Thoracic aorta (tissue), 2 donors: ENCODE measurements around the gene SRSF10. TPM values are rescaled to one million over a fixed set of nuclear protein-coding genes. Genes with fewer than 3 reads are reported as not detected.
A peak's percentile ranks its signal among the peaks of the same experiment; 100 is the strongest.

ENCODE experiments used
- ATAC-seq: fragments of 150-250 bp; one replicate; pipeline ENCODE4 v1.8.0; 2017; ENCODE audit warnings: low read depth; ENCODE audit not compliant: insufficient number of reproducible peaks, low FRiP score
- DNase-seq: peaks from one replicate; pipeline ENCODE4 v3.0.0-alpha.2; 2020; ENCODE audit warnings: low spot score
- H3K27ac ChIP-seq, 2 donors: fragments of 200-600 bp; sonication (generic); 1 replicate in 1 of 2; 2 replicates in 1 of 2; pipeline ENCODE4 v1.5.1; 2016; ENCODE audit warnings: mild to moderate bottlenecking in 2 of 2, moderate library complexity in 2 of 2
- H3K27me3 ChIP-seq: fragments of 200-600 bp; sonication (generic); replicated peaks from 2 replicates; pipeline ENCODE4 v1.6.0; 2016; ENCODE audit warnings: mild to moderate bottlenecking; ENCODE audit not compliant: insufficient read depth
- H3K36me3 ChIP-seq: fragments of 200-600 bp; sonication (generic); one replicate; pipeline ENCODE4 v1.5.1; 2016
- H3K4me1 ChIP-seq, 2 donors: fragments of 200-600 bp; sonication (generic); 1 replicate in 1 of 2; 2 replicates in 1 of 2; pipeline versions ENCODE4 v1.5.1 to v1.6.0; 2016; ENCODE audit warnings: low read depth in 2 of 2, mild to moderate bottlenecking in 1 of 2; ENCODE audit not compliant: control insufficient read depth in 1 of 2
- H3K4me3 ChIP-seq: fragments of 200-600 bp; sonication (generic); 2 replicates; pipeline ENCODE4 v1.5.1; 2016; ENCODE audit warnings: mild to moderate bottlenecking
- H3K9me3 ChIP-seq: fragments of 200-600 bp; sonication (generic); 2 replicates; pipeline ENCODE4 v1.5.1; 2016
- total RNA-seq, 2 donors: library from RNA; depleted of rRNA; stranded (reverse); fragments of >200 nt; gene quantifications; one replicate each; pipeline versions ENCODE4 v1.1.0 to v1.2.3, GENCODE V29; 2016
- TF ChIP-seq, protein P1 (sequence below): fragments of 200-600 bp; sonication (generic); IDR thresholded peaks from one replicate; pipeline ENCODE4 v1.5.1; 2019; ENCODE audit warnings: antibody characterized with exemption

Gene SRSF10
- total RNA-seq, 2 donors from 2014 or later: 73.9 to 126 TPM

- no peak for ATAC-seq
- TF ChIP-seq, protein P1, sequence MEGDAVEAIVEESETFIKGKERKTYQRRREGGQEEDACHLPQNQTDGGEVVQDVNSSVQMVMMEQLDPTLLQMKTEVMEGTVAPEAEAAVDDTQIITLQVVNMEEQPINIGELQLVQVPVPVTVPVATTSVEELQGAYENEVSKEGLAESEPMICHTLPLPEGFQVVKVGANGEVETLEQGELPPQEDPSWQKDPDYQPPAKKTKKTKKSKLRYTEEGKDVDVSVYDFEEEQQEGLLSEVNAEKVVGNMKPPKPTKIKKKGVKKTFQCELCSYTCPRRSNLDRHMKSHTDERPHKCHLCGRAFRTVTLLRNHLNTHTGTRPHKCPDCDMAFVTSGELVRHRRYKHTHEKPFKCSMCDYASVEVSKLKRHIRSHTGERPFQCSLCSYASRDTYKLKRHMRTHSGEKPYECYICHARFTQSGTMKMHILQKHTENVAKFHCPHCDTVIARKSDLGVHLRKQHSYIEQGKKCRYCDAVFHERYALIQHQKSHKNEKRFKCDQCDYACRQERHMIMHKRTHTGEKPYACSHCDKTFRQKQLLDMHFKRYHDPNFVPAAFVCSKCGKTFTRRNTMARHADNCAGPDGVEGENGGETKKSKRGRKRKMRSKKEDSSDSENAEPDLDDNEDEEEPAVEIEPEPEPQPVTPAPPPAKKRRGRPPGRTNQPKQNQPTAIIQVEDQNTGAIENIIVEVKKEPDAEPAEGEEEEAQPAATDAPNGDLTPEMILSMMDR: no peak
- H3K36me3 ChIP-seq: no peaks in the 10 kb centered on the region
- DNase-seq: no peak
- H3K9me3 ChIP-seq: no peaks in the 10 kb centered on the region
- peaks cover 15 to 36% of the 10 kb centered on the region in 2 donors for H3K4me1 ChIP-seq
- peak overlapping the region; percentile 45 for H3K27ac ChIP-seq
- no peak overlapping the region for H3K4me3 ChIP-seq
- no peaks in the 10 kb centered on the region for H3K27me3 ChIP-seq
Observed at GRCh38 chr1:23923592-23924499, 56.3 kb downstream of the SRSF10 start.

DNA sequence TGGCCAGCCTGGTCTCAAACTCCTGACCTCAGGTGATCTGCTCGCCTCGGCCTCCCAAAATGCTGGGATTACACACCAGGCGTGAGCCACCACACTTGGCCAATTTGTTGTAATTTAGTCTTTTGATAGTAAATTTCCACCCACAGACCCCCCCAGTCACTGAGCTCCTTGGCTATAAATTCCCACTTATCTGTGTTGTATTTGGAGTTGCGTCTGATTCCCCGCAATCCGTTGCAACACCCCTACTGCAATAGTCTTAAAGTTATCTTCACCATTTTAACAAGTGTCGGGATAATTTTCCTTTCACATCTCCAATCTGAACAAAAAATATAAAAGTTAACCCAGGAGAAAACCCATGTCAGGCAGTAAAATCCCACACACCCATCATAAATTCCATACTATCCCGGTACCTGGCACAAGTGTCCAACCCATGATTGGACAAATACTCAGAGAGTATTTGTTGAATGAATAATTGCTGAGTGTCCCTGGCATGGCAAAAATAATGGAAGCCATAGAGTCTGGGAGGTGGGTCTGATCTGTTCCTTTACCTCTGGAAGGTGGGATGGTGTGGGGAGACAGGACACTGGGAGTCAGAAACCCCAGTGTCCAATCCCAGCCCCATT is 57.7 kb downstream of the SRSF10 start:
- TF ChIP-seq, protein P1: no peak
- ATAC-seq: no peak
- H3K4me3 ChIP-seq: no peak overlapping the region
- no peaks in the 10 kb centered on the region for H3K36me3 ChIP-seq
- no peaks in the 10 kb centered on the region for H3K9me3 ChIP-seq
- H3K27me3 ChIP-seq: no peaks in the 10 kb centered on the region
- H3K4me1 ChIP-seq: peaks cover 15 to 36% of the 10 kb centered on the region in 2 donors
- DNase-seq: no peak
- peak overlapping the region in 1 of 2 donors; percentile 43 for H3K27ac ChIP-seq

DNA sequence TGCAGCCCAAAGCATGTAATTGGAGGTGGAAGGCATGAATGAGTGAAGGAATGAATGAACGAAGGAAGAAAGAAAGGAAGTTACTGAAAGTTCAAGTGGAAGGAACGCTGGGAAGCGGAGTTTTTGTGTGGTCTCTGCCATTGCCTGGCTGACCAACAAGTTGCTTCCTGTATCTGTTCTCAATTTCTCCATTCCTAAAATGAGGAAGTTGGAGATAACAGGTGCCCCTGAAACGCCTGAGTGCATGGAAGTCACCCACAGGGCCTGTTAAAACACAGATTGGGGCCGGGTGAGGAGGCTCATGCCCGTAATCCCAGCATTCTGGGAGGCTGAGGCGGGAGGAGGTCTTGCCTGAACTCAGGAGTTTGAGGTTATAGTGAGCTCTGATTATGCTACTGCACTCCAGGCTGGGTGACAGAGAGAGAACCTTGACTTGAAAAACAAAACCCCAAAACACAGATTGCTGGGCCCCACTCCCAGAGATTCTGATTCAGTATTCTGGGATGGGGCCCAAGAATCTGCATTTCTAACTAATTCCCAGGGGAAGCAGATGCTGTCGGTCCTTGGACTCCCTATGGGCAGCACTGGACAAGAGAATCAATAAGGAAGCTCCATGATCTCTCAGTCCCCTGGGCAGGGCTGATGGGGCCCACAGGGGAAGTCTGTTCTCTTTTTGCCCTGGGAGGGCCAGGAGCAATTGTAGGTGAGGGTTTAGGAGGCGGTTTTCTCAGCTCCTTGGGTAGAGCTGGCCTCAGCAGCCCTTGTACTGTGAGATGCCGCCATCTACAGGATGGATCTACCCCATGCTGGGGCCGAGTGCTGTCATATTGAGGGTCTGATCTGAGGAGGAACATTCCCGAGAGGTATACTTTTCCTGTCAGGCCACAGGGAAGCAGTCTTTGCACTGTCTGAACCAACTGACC is 63.7 kb downstream of the SRSF10 start:
- no peaks in the 10 kb centered on the region for H3K27me3 ChIP-seq
- no peak for DNase-seq
- no peak overlapping the region for H3K4me3 ChIP-seq
- peaks cover 10 to 20% of the 10 kb centered on the region in 2 donors for H3K4me1 ChIP-seq
- H3K9me3 ChIP-seq: no peaks in the 10 kb centered on the region
- TF ChIP-seq, protein P1: peak; percentile 47
- H3K36me3 ChIP-seq: no peaks in the 10 kb centered on the region
- ATAC-seq: no peak
- no peak overlapping the region for H3K27ac ChIP-seq

DNA sequence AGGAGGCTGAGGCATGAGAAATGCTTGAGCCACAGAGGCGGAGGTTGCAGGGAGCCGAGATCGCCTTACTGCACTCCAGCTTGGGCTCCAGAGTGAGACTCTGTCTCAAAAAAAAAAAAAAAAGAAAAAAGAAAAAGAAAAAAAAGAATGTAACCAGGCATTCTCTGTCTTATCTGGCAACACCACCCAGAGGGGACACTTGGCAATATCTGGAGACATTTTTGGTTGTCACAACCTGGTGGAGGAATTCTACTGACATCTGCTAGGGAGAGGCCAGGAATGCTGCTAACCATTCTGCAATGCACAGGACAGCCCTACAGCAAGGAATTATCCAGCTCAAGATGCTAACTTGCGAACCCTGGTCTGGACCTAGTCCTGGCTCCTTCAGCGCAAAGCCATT is 64.7 kb downstream of the SRSF10 start:
- Histone ChIP-seq H3K27me3 (no peaks in the 10 kb centered on the region), H3K27ac (no peak overlapping the region), H3K4me3 (no peak overlapping the region), H3K36me3 (no peaks in the 10 kb centered on the region), H3K4me1 (peaks cover 1 to 10% of the 10 kb centered on the region in 2 donors), H3K9me3 (no peaks in the 10 kb centered on the region)
- no peak for ATAC-seq
- DNase-seq: no peak
- TF ChIP-seq, protein P1: no peak
